Stimulated activated naive B cell treated with anti-CD40 and anti-IgM and Interleukin-4, amounts not matched to agents 10 μg/mL and 1 μg/mL and 100 μg/mL, for 72 hours (primary cell): Measurements from ENCODE around the gene NACC2.

ENCODE experiments used
- ATAC-seq, 2 donors: fragments of 150-1000 bp; cut with Tn5 transposase; replicated peaks; 2 replicates each; pipeline ENCODE4 v1.10.0; 2021; ENCODE audit warnings: moderate library complexity in 1 of 2
- DNase-seq: peaks from one replicate; pipeline ENCODE4 v3.0.0; 2021
- H3K27ac Mint-ChIP-seq: one replicate; pipeline ENCODE4 v1.8.0; 2022; ENCODE audit warnings: mild to moderate bottlenecking, mixed read lengths
- H3K27me3 Mint-ChIP-seq, 2 donors: one replicate each; pipeline ENCODE4 v1.8.0; 2022; ENCODE audit warnings: mixed read lengths in 2 of 2
- H3K36me3 Mint-ChIP-seq, 2 donors: one replicate each; pipeline ENCODE4 v1.8.0; 2022; ENCODE audit warnings: mixed read lengths in 2 of 2, mild to moderate bottlenecking in 1 of 2
- H3K4me1 Mint-ChIP-seq, 2 donors: one replicate each; pipeline ENCODE4 v1.8.0; 2022; ENCODE audit warnings: mixed read lengths in 2 of 2, mild to moderate bottlenecking in 1 of 2
- H3K4me3 Mint-ChIP-seq, 2 donors: one replicate each; pipeline ENCODE4 v1.8.0; 2022; ENCODE audit warnings: mild to moderate bottlenecking in 2 of 2, mixed read lengths in 2 of 2, moderate library complexity in 1 of 2
- H3K9me3 Mint-ChIP-seq, 2 donors: one replicate each; pipeline ENCODE4 v1.8.0; 2022; ENCODE audit warnings: mixed read lengths in 2 of 2, mild to moderate bottlenecking in 1 of 2

The NACC2 gene

GRCh38 chr9:136025481-136025880, 69.6 kb downstream of the NACC2 start:
- DNase-seq (no peak), ATAC-seq (no peak)
- Mint-ChIP-seq H3K27me3 (peaks cover 32 to 42% of the 10 kb centered on the region in 2 donors), H3K4me1 (no peaks in the 10 kb centered on the region), H3K4me3 (no peak overlapping the region), H3K36me3 (peaks cover 0 to 8% of the 10 kb centered on the region in 2 donors), H3K27ac (no peak overlapping the region), H3K9me3 (peaks cover 5% of the 10 kb centered on the region in 2 donors)

- H3K36me3 Mint-ChIP-seq = peaks cover 0 to 8% of the 10 kb centered on the region in 2 donors
- H3K4me3 Mint-ChIP-seq = no peak overlapping the region
- no peaks in the 10 kb centered on the region for H3K4me1 Mint-ChIP-seq
- peaks cover 32 to 45% of the 10 kb centered on the region in 2 donors for H3K27me3 Mint-ChIP-seq
- ATAC-seq = no peak
- peaks cover 5% of the 10 kb centered on the region in 2 donors for H3K9me3 Mint-ChIP-seq
- DNase-seq = no peak
- no peak overlapping the region for H3K27ac Mint-ChIP-seq
Observed at GRCh38 chr9:136024696-136025316, 70.3 kb downstream of the NACC2 start.

- Mint-ChIP-seq H3K36me3 (peaks cover 0 to 8% of the 10 kb centered on the region in 2 donors), H3K27ac (no peak overlapping the region), H3K27me3 (peaks cover 32 to 45% of the 10 kb centered on the region in 2 donors), H3K4me1 (no peaks in the 10 kb centered on the region), H3K4me3 (no peak overlapping the region), H3K9me3 (peaks cover 5% of the 10 kb centered on the region in 2 donors)
- ATAC-seq (no peak), DNase-seq (no peak)
Observed at GRCh38 chr9:136024286-136024685, 70.8 kb downstream of the NACC2 start.

- Mint-ChIP-seq H3K36me3 (peaks cover 0 to 8% of the 10 kb centered on the region in 2 donors), H3K27me3 (peaks cover 32 to 45% of the 10 kb centered on the region in 2 donors), H3K9me3 (peaks cover 5% of the 10 kb centered on the region in 2 donors), H3K27ac (no peak overlapping the region), H3K4me1 (no peaks in the 10 kb centered on the region), H3K4me3 (no peak overlapping the region)
- DNase-seq (no peak), ATAC-seq (no peak)
Observed at GRCh38 chr9:136023410-136024225, 71.5 kb downstream of the NACC2 start.

- H3K4me1 Mint-ChIP-seq = no peaks in the 10 kb centered on the region
- DNase-seq (no peak), ATAC-seq (no peak)
- no peak overlapping the region for H3K4me3 Mint-ChIP-seq
- H3K27ac Mint-ChIP-seq = no peak overlapping the region
- peaks cover 5% of the 10 kb centered on the region in 2 donors for H3K9me3 Mint-ChIP-seq
- peaks cover 0 to 8% of the 10 kb centered on the region in 2 donors for H3K36me3 Mint-ChIP-seq
- H3K27me3 Mint-ChIP-seq = peaks cover 32 to 45% of the 10 kb centered on the region in 2 donors
Observed at GRCh38 chr9:136022731-136023409, 72.2 kb downstream of the NACC2 start.

- Mint-ChIP-seq H3K36me3 (peaks cover 0 to 8% of the 10 kb centered on the region in 2 donors), H3K4me1 (no peaks in the 10 kb centered on the region), H3K9me3 (peaks cover 5% of the 10 kb centered on the region in 2 donors), H3K27me3 (peaks cover 32 to 45% of the 10 kb centered on the region in 2 donors), H3K4me3 (no peak overlapping the region), H3K27ac (no peak overlapping the region)
- DNase-seq (no peak), ATAC-seq (no peak)
Observed at GRCh38 chr9:136021872-136022681, 73.0 kb downstream of the NACC2 start.

- Mint-ChIP-seq H3K36me3 (peaks cover 0 to 5% of the 10 kb centered on the region in 2 donors), H3K9me3 (peaks cover 2 to 5% of the 10 kb centered on the region in 2 donors), H3K27ac (no peak overlapping the region), H3K4me3 (no peak overlapping the region), H3K4me1 (no peaks in the 10 kb centered on the region), H3K27me3 (peaks cover 37 to 41% of the 10 kb centered on the region in 2 donors)
- DNase-seq = no peak
- no peak for ATAC-seq
Observed at GRCh38 chr9:136021171-136021871, 73.8 kb downstream of the NACC2 start.

- ATAC-seq (no peak), DNase-seq (no peak)
- no peaks in the 10 kb centered on the region for H3K4me1 Mint-ChIP-seq
- peaks cover 0 to 5% of the 10 kb centered on the region in 2 donors for H3K9me3 Mint-ChIP-seq
- peaks cover 0 to 4% of the 10 kb centered on the region in 2 donors for H3K36me3 Mint-ChIP-seq
- peaks cover 38% of the 10 kb centered on the region in 2 donors for H3K27me3 Mint-ChIP-seq
- H3K4me3 Mint-ChIP-seq = no peak overlapping the region
- no peak overlapping the region for H3K27ac Mint-ChIP-seq
Observed at GRCh38 chr9:136020671-136021070, 74.4 kb downstream of the NACC2 start.

- Mint-ChIP-seq H3K36me3 (peaks cover 0 to 2% of the 10 kb centered on the region in 2 donors), H3K27me3 (peaks cover 34 to 36% of the 10 kb centered on the region in 2 donors), H3K4me3 (no peak overlapping the region), H3K27ac (no peak overlapping the region), H3K9me3 (peaks cover 0 to 3% of the 10 kb centered on the region in 2 donors), H3K4me1 (no peaks in the 10 kb centered on the region)
- ATAC-seq (no peak), DNase-seq (no peak)
Observed at GRCh38 chr9:136020206-136020605, 74.9 kb downstream of the NACC2 start.

- no peaks in the 10 kb centered on the region for H3K36me3 Mint-ChIP-seq
- peaks cover 31 to 34% of the 10 kb centered on the region in 2 donors for H3K27me3 Mint-ChIP-seq
- no peaks in the 10 kb centered on the region for H3K4me1 Mint-ChIP-seq
- DNase-seq (no peak), ATAC-seq (no peak)
- H3K27ac Mint-ChIP-seq = no peak overlapping the region
- no peak overlapping the region for H3K4me3 Mint-ChIP-seq
- H3K9me3 Mint-ChIP-seq = peaks cover 0 to 2% of the 10 kb centered on the region in 2 donors
Observed at GRCh38 chr9:136019681-136020060, 75.4 kb downstream of the NACC2 start.

- no peaks in the 10 kb centered on the region for H3K36me3 Mint-ChIP-seq
Observed at GRCh38 chr9:136019041-136019680, 75.9 kb downstream of the NACC2 start.

GRCh38 chr9:136018257-136019031, 76.6 kb downstream of the NACC2 start:
- Mint-ChIP-seq H3K4me3 (no peak overlapping the region), H3K27ac (no peak overlapping the region), H3K4me1 (no peaks in the 10 kb centered on the region), H3K9me3 (peaks cover 0 to 2% of the 10 kb centered on the region in 2 donors), H3K36me3 (no peaks in the 10 kb centered on the region), H3K27me3 (peaks cover 23 to 24% of the 10 kb centered on the region in 2 donors)
- DNase-seq (no peak), ATAC-seq (no peak)

More at GRCh38 chr9:136019041-136019680, 75.9 kb downstream of the NACC2 start:
- Mint-ChIP-seq H3K4me3 (no peak overlapping the region), H3K4me1 (no peaks in the 10 kb centered on the region), H3K9me3 (peaks cover 0 to 2% of the 10 kb centered on the region in 2 donors), H3K27me3 (peaks cover 29 to 31% of the 10 kb centered on the region in 2 donors), H3K27ac (no peak overlapping the region)
- DNase-seq (no peak), ATAC-seq (no peak)
